Measurements from ENCODE around the gene DHRS3. TPM values are rescaled to one million over a fixed set of nuclear protein-coding genes. Genes with fewer than 3 reads are reported as not detected.
"Not testable (repeated sequence)": the region's sequence is repeated elsewhere in the genome, so short reads cannot be mapped to it uniquely, and the experiment has no call there.

The DHRS3 gene
- total RNA-seq, 4 donors from 2014 or later: 92.4 to 130 (median 107) TPM

- WGBS, 2 donors: 39 to 41% methylated on average over 23 of the region's 23 CpGs
- TF ChIP-seq, protein P1, sequence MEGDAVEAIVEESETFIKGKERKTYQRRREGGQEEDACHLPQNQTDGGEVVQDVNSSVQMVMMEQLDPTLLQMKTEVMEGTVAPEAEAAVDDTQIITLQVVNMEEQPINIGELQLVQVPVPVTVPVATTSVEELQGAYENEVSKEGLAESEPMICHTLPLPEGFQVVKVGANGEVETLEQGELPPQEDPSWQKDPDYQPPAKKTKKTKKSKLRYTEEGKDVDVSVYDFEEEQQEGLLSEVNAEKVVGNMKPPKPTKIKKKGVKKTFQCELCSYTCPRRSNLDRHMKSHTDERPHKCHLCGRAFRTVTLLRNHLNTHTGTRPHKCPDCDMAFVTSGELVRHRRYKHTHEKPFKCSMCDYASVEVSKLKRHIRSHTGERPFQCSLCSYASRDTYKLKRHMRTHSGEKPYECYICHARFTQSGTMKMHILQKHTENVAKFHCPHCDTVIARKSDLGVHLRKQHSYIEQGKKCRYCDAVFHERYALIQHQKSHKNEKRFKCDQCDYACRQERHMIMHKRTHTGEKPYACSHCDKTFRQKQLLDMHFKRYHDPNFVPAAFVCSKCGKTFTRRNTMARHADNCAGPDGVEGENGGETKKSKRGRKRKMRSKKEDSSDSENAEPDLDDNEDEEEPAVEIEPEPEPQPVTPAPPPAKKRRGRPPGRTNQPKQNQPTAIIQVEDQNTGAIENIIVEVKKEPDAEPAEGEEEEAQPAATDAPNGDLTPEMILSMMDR (IDR thresholded peaks at IDR 0.05): peak in 1 of 3 donors; percentile 68
- TF ChIP-seq POLR2A (IDR thresholded peaks at IDR 0.05): no peak
- peak; percentile 68 to 91 for DNase-seq (ENCODE audit: low spot score in 2 of 2)
- no peak overlapping the region for H3K4me3 ChIP-seq (ENCODE audit: low read depth, poor library complexity, severe bottlenecking)
- intact Hi-C loops (cut with DNase I; ENCODE audit: low total_unique reads): no loop called here
These were observed 40.8 kb upstream of the DHRS3 start for GRCh38 chr1:12658531-12659453.

GRCh38 chr1:12657885-12658512 lies 40.0 kb upstream of the DHRS3 start:
- WGBS, 2 donors: 89 to 94% methylated on average over 9 of the region's 9 CpGs
- intact Hi-C loops (cut with DNase I; ENCODE audit: low total_unique reads); H3K4me3 ChIP-seq (ENCODE audit: low read depth, poor library complexity, severe bottlenecking): not testable (repeated sequence)
- peak in 1 of 2 donors; percentile 37 for DNase-seq (ENCODE audit: low spot score in 2 of 2)

DNA sequence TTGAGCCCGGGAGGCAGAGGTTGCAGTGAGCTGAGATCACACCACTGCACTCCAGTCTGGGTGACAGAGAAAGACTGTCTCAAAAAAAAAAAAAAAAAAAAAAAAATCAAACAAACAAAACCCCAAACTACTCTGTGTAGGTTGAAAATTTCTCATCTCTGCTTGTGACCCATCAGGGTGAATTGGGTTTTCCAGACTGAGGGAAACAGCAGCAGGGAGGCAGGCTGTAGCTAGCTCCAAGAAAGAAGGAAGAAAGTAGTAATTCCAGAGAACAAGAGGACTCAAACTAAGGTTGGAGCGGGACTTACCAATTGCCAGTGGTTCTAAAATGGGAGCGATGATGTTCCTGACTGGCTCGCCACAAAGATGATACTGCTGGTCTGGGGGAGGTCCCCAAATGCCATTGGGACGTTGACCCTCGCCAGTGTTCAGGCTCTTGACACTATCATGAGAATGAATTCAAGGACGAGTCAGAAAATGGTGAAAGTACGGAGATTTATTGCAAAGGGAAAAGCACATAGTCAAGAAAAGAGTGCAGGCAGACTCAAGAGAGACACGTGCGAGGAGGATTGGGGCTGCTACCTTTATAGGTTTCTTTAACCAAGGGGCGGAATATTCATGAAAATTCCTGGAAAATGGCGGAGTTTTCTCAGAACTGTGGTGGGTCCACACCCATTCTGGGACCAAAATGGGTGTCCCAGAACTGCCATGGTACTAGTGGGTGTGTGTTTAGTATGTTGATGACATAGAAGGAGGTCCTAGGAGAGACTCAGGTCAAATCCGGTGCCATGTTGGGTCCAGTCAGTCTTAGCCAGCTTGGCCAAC lies 39.3 kb upstream of the DHRS3 start:
- no peak for TF ChIP-seq POLR2A (IDR thresholded peaks at IDR 0.05)
- TF ChIP-seq, protein P1 (IDR thresholded peaks at IDR 0.05): no peak
- peak in 1 of 2 donors; percentile 43 for DNase-seq (ENCODE audit: low spot score in 2 of 2)
- no peak overlapping the region for H3K4me3 ChIP-seq (ENCODE audit: low read depth, poor library complexity, severe bottlenecking)
- WGBS, 2 donors: 91 to 92% methylated on average over 13 of the region's 13 CpGs
- intact Hi-C loops (cut with DNase I; ENCODE audit: low total_unique reads): no loop called here

GRCh38 chr1:12656575-12656974 lies 38.6 kb upstream of the DHRS3 start:
- intact Hi-C loops (cut with DNase I; ENCODE audit: low total_unique reads): no loop called here
- H3K4me3 ChIP-seq (ENCODE audit: low read depth, poor library complexity, severe bottlenecking): no peak overlapping the region
- DNase-seq (ENCODE audit: low spot score in 2 of 2): no peak
- TF ChIP-seq, protein P1 (IDR thresholded peaks at IDR 0.05): no peak
- TF ChIP-seq POLR2A (IDR thresholded peaks at IDR 0.05): no peak
- 89 to 91% methylated on average over 4 of the region's 4 CpGs for WGBS, 2 donors

- no peak for TF ChIP-seq POLR2A (IDR thresholded peaks at IDR 0.05)
- TF ChIP-seq, protein P1 (IDR thresholded peaks at IDR 0.05): no peak
- intact Hi-C loops (cut with DNase I; ENCODE audit: low total_unique reads): no loop called here
- no peak overlapping the region for H3K4me3 ChIP-seq (ENCODE audit: low read depth, poor library complexity, severe bottlenecking)
- no peak for DNase-seq (ENCODE audit: low spot score in 2 of 2)
- 89 to 95% methylated on average over 8 of the region's 8 CpGs for WGBS, 2 donors
These were observed 36.6 kb upstream of the DHRS3 start for GRCh38 chr1:12654657-12655056.
